WI38 (cell line): ENCODE results near the gene ASGR2.
"Not testable (repeated sequence)": the region's sequence is repeated elsewhere in the genome, so short reads cannot be mapped to it uniquely, and the experiment has no call there.

Experiments
- H3K4me3 ChIP-seq: 2 replicates; pipeline ENCODE4 v1.5.1; 2011; ENCODE audit warnings: low read depth, mild to moderate bottlenecking, control low read depth, low read length
- TF ChIP-seq, protein P1 (sequence below): IDR thresholded peaks from 2 replicates; pipeline ENCODE4 v1.5.1; 2012; ENCODE audit warnings: low read depth, mild to moderate bottlenecking, control low read depth, low read length

The ASGR2 gene, protein sequence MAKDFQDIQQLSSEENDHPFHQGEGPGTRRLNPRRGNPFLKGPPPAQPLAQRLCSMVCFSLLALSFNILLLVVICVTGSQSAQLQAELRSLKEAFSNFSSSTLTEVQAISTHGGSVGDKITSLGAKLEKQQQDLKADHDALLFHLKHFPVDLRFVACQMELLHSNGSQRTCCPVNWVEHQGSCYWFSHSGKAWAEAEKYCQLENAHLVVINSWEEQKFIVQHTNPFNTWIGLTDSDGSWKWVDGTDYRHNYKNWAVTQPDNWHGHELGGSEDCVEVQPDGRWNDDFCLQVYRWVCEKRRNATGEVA

GRCh38 chr17:7114241-7114874 is at the start of gene ASGR2:
TSS of gene ASGR2 (minus strand) at chr17:7114822. CDS start at chr17:7114240, 582 bp downstream.
- TF ChIP-seq, protein P1, sequence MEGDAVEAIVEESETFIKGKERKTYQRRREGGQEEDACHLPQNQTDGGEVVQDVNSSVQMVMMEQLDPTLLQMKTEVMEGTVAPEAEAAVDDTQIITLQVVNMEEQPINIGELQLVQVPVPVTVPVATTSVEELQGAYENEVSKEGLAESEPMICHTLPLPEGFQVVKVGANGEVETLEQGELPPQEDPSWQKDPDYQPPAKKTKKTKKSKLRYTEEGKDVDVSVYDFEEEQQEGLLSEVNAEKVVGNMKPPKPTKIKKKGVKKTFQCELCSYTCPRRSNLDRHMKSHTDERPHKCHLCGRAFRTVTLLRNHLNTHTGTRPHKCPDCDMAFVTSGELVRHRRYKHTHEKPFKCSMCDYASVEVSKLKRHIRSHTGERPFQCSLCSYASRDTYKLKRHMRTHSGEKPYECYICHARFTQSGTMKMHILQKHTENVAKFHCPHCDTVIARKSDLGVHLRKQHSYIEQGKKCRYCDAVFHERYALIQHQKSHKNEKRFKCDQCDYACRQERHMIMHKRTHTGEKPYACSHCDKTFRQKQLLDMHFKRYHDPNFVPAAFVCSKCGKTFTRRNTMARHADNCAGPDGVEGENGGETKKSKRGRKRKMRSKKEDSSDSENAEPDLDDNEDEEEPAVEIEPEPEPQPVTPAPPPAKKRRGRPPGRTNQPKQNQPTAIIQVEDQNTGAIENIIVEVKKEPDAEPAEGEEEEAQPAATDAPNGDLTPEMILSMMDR: no peak
- no peak within 1 kb of the TSS for H3K4me3 ChIP-seq

- H3K4me3 ChIP-seq: not testable (repeated sequence)
Measured at GRCh38 chr17:7159571-7159970, 44.9 kb upstream of the ASGR2 start.

DNA sequence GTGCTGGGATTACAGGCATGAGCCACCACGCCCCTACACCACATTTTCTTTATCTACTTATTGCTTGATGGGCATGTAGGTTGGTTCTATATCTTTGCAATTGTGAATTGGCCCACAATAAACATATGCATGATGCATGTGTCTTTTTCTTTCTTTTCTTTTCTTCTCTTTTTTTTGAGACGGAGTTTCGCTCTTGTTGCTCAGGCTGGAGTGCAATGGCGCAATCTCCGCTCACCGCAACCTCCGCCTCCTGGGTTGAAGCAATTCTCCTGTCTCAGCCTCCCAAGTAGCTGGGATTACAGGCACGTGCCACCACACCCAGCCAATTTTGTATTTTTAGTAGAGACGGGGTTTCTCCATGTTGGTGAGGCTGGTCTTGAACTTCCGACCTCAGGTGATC is 43.8 kb upstream of the ASGR2 start:
- H3K4me3 ChIP-seq: not testable (repeated sequence)

- TF ChIP-seq, protein P1: no peak
Measured at GRCh38 chr17:7156342-7156940, 41.8 kb upstream of the ASGR2 start.

GRCh38 chr17:7147772-7148171 is 33.1 kb upstream of the ASGR2 start:
- H3K4me3 ChIP-seq: no peak overlapping the region
- TF ChIP-seq, protein P1: no peak

More at GRCh38 chr17:7156342-7156940, 41.8 kb upstream of the ASGR2 start:
- H3K4me3 ChIP-seq: no peak overlapping the region

- TF ChIP-seq, protein P1: no peak
- no peak overlapping the region for H3K4me3 ChIP-seq
Measured at GRCh38 chr17:7146115-7146514, 31.5 kb upstream of the ASGR2 start.

DNA sequence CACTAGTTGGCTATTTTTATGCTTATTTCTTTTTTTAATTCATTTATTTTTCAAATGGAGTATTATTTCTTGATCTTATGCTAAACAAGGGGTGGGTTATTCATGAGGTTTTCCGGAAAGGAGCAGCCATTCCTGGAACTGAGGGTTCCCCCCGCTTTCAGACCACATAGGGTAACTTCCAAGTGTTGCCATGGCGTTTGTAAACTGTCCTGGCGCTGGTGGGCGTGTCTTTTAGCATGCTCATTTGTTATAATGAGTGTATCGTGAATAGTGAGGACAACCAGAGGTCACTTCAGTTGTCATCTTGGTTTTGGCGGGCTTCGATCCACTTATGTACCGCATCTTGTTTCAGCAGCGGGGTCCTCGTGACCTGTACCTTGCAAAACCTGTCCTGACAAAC is 29.6 kb upstream of the ASGR2 start:
- TF ChIP-seq, protein P1: no peak
- H3K4me3 ChIP-seq: no peak overlapping the region

DNA sequence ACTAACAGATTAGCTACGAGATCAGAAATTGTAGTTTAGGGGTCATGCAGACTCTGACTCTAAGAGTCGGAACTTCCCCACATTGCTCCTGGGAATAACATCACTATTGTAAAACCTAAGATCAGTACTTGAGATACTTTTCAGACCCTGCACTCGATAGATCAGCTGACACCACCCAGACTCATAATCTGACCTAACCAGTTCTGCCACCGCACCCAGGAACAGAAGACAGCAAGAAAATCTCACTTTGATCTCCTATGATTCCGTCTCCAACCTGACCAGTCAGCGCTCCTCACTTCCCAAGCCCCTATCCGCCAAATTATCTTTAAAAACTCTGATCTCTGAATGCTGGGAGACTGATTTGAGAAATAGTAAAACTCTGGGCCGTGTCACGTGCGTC is 27.2 kb upstream of the ASGR2 start:
- TF ChIP-seq, protein P1: no peak
- H3K4me3 ChIP-seq: no peak overlapping the region
